K562 (cell line): ENCODE measurements around the gene ARID5B. TPM values are rescaled to one million over a fixed set of nuclear protein-coding genes. Genes with fewer than 3 reads are reported as not detected.

ENCODE experiments used
- CBFA2T3 ChIP-seq: fragments of 450-650 bp; IDR thresholded peaks from 2 replicates; pipeline ENCODE4 v1.6.1; 2017
- EGR1 ChIP-seq: fragments of 450-650 bp; conservative IDR thresholded peaks from 2 replicates; pipeline ENCODE4 v1.6.1; 2017; ENCODE audit warnings: mild to moderate bottlenecking
- MBD2 ChIP-seq: sonication (generic); IDR thresholded peaks from 2 replicates; pipeline ENCODE4 v1.6.1; 2016; ENCODE audit warnings: low read depth, borderline replicate concordance
- MEF2D ChIP-seq: conservative IDR thresholded peaks from 2 replicates; pipeline ENCODE4 v1.6.1; 2016; ENCODE audit warnings: low read depth, missing genetic modification characterization, missing compliant biosample characterization
- PHF20 ChIP-seq: fragments of 450-650 bp; IDR thresholded peaks from 2 replicates; pipeline ENCODE4 v1.6.1; 2018; ENCODE audit not compliant: partially characterized antibody
- PKNOX1 ChIP-seq: fragments of 450-650 bp; IDR thresholded peaks from 2 replicates; pipeline ENCODE4 v1.6.1; 2016
- RAD51 ChIP-seq: fragments of 450-650 bp; IDR thresholded peaks from 2 replicates; pipeline ENCODE4 v1.7.1; 2016; ENCODE audit warnings: low read depth, mild to moderate bottlenecking, borderline replicate concordance
- RREB1 ChIP-seq: fragments of 250-450 bp; sonication (Bioruptor Pico); IDR thresholded peaks from 2 replicates; pipeline ENCODE4 v1.4.0; 2020
- TAL1 ChIP-seq: fragments of 450-650 bp; IDR thresholded peaks from 2 replicates; pipeline ENCODE4 v1.6.1; 2016; ENCODE audit warnings: mild to moderate bottlenecking
- ZC3H11A ChIP-seq: IDR thresholded peaks from 2 replicates; pipeline ENCODE4 v1.6.1; 2012; ENCODE audit warnings: low read depth, low read length, improper control_type of control experiment
- ZNF263 ChIP-seq: sonication (generic); formaldehyde crosslinking; IDR thresholded peaks from 2 replicates; pipeline ENCODE4 v1.8.0; 2022; ENCODE audit warnings: mild to moderate bottlenecking, missing genetic modification reagents, borderline replicate concordance
- ZNF696 ChIP-seq: fragments of 250-450 bp; sonication (Bioruptor Pico); conservative IDR thresholded peaks from 2 replicates; pipeline ENCODE4 v1.4.0; 2020; ENCODE audit warnings: mild to moderate bottlenecking, moderate library complexity
- polyA plus RNA-seq, 8 experiments: library from polyadenylated mRNA; depleted of rRNA in 4 of 8; stranded (reverse) in 5 of 8; unstranded in 3 of 8; fragments of >200 nt; fragmentation: Nextera tagmentation in 2 of 8; fragmentation: Illumina TruSeq in 1 of 8; extraction: Ambion mirVana in 2 of 8; extraction: Trizol in 1 of 8; gene quantifications; 2 replicates each; pipeline versions ENCODE4 v1.2.1 to v1.2.3, GENCODE V29; 2011 to 2014; ENCODE audit warnings: inconsistent platforms in 1 of 8, missing spikeins in 1 of 8
- total RNA-seq, 7 experiments: library from RNA; depleted of rRNA in 6 of 7; stranded (reverse); fragments of >200 nt in 6 of 7; fragmentation: Illumina TruSeq in 2 of 7; extraction: Trizol in 2 of 7; gene quantifications; 2 replicates each; pipeline versions ENCODE4 v1.2.1 to v1.2.3, GENCODE V29; 2011 to 2021; ENCODE audit warnings: low replicate concordance in 1 of 7

ARID5B gene
- total and polyA plus RNA-seq, 9 of the 15 experiments (the other 6 are each of a cell fraction or from before 2014, with no cell fraction given): 0.48 to 1.6 (median 0.80) TPM

- TF ChIP-seq RREB1 (CRISPR knock-in tag) (no peak), CBFA2T3 (peak; percentile 43), MEF2D (tag) (0 out of 2 replicates have a peak, but pooled peaks have one; percentile 53), MBD2 (no peak), ZNF696 (CRISPR knock-in tag) (no peak), EGR1 (no peak), ZC3H11A (no peak), PKNOX1 (peak; percentile 49; the same call in 1 of the 2 replicates), ZNF263 (CRISPR knock-in tag) (peak; percentile 21; the same call in 1 of the 2 replicates), RAD51 (peak; percentile 23; the same call in 1 of the 2 replicates), TAL1 (peak; percentile 27; the same call in 1 of the 2 replicates), PHF20 (no peak)
Measured at GRCh38 chr10:62098278-62099121, 197.0 kb downstream of the ARID5B start (continued).
